SK-N-MC (cell line): ENCODE data around the gene SMARCB1.

Experiments used
- EZH2 ChIP-seq: fragments of 200-600 bp; sonication (generic); IDR thresholded peaks from one replicate; pipeline ENCODE4 v1.6.1; 2017; ENCODE audit warnings: antibody characterized with exemption
- FOXP2 ChIP-seq: optimal IDR thresholded peaks from 2 replicates; pipeline ENCODE3; 2011; ENCODE audit warnings: mild to moderate bottlenecking, moderate library complexity; ENCODE audit not compliant: insufficient read depth; ENCODE audit errors: extremely low read length, control extremely low read depth
- POLR2AphosphoS5 ChIP-seq: IDR thresholded peaks from 2 replicates; pipeline ENCODE4 v1.6.1; 2012; ENCODE audit warnings: mild to moderate bottlenecking, low read depth, low read length, borderline replicate concordance

DNA sequence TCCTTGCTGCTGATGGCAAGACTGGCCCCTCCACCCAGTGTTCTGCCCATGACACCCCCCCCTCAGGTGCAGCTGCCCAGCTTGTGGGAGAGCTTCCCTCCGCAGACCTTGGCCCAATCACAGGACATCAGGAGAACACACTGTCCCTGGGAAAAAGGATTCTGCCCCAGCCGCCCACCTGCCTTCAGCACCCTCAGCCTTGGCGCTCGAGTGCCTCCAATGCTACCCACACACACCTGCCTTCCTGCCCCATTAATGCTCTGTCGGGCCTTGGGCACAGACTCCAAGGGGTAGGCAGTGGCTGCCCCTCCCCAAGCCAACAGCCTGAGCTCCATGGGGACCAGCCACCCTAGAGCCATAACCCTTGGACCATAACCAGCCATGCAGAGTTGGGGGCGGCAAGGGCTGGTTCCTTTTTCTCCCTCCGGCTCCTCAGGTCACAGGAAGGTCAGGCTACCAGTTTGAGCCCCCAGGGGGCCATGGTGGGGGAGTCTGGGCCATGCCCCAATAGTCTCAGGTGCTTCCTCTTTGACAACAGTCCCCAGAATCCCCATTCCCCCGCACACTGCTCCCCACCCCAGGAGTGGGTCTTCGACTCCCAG lies 34.6 kb upstream of the SMARCB1 start:
- TF ChIP-seq POLR2AphosphoS5: no peak
- no peak for TF ChIP-seq EZH2
- TF ChIP-seq FOXP2: no peak
